MCF 10A (cell line): ENCODE measurements around the gene DENND2C. TPM values are rescaled to one million over a fixed set of nuclear protein-coding genes. Genes with fewer than 3 reads are reported as not detected.

Experiments
- BruUV-seq: library from RNA; stranded (reverse); fragments of 400-500 nt; replicated peaks from 2 replicates; lab custom pipeline; 2021; lab: Mats Ljungman, UMichigan
- CTCF ChIA-PET: fragments of 300-600 bp; sonication (Branson Sonifier 250); formaldehyde crosslinking; extraction: SDS; loops from one replicate; lab custom pipeline; 2021; ENCODE audit warnings: antibody characterized with exemption, inconsistent platforms; lab: Yijun Ruan, JAX
- POLR2A ChIA-PET: fragments of 300-600, 350-650 bp; sonication (Branson Sonifier 250); formaldehyde crosslinking; extraction: SDS; loops from one replicate; lab custom pipeline; 2020; ENCODE audit warnings: antibody characterized with exemption, inconsistent platforms; lab: Yijun Ruan, JAX
- DNase-seq: peaks from one replicate; pipeline ENCODE4 v3.0.0-alpha.2; 2018; ENCODE audit not compliant: unreplicated experiment
- H3K27ac Mint-ChIP-seq: one replicate; pipeline ENCODE4 v1.8.0; 2022; ENCODE audit warnings: mild to moderate bottlenecking, low read depth, mixed read lengths; ENCODE audit not compliant: unreplicated experiment
- H3K27me3 Mint-ChIP-seq: one replicate; pipeline ENCODE4 v1.8.0; 2022; ENCODE audit warnings: mixed read lengths; ENCODE audit not compliant: insufficient read depth, unreplicated experiment
- H3K36me3 Mint-ChIP-seq: one replicate; pipeline ENCODE4 v1.8.0; 2022; ENCODE audit warnings: mild to moderate bottlenecking, moderate library complexity, mixed read lengths; ENCODE audit not compliant: insufficient read depth, unreplicated experiment
- H3K4me1 Mint-ChIP-seq: one replicate; pipeline ENCODE4 v1.8.0; 2022; ENCODE audit warnings: mixed read lengths; ENCODE audit not compliant: insufficient read depth, unreplicated experiment
- H3K4me3 Mint-ChIP-seq: one replicate; pipeline ENCODE4 v1.8.0; 2022; ENCODE audit warnings: mild to moderate bottlenecking, moderate library complexity, mixed read lengths; ENCODE audit not compliant: unreplicated experiment
- H3K9me3 Mint-ChIP-seq: one replicate; pipeline ENCODE4 v1.8.0; 2022; ENCODE audit warnings: mixed read lengths; ENCODE audit not compliant: unreplicated experiment
- intact Hi-C: fragments of 100-400 bp; cut with micrococcal nuclease; formaldehyde crosslinking; loops from 2 replicates; pipeline ENCODE4 v1.14.1; 2022
- total RNA-seq: library from RNA; stranded (reverse); gene quantifications from 2 replicates; pipeline ENCODE4 v1.2.3, GENCODE V29; 2022
- TF ChIP-seq, protein P1 (sequence below): fragments of 200-600 bp; IDR thresholded peaks from one replicate; pipeline ENCODE4 v1.8.0; 2022; ENCODE audit warnings: antibody characterized with exemption, mild to moderate bottlenecking; ENCODE audit not compliant: unreplicated experiment

DENND2C gene
- total RNA-seq, 1 experiment from 2014 or later, result 5.8 TPM

DNA sequence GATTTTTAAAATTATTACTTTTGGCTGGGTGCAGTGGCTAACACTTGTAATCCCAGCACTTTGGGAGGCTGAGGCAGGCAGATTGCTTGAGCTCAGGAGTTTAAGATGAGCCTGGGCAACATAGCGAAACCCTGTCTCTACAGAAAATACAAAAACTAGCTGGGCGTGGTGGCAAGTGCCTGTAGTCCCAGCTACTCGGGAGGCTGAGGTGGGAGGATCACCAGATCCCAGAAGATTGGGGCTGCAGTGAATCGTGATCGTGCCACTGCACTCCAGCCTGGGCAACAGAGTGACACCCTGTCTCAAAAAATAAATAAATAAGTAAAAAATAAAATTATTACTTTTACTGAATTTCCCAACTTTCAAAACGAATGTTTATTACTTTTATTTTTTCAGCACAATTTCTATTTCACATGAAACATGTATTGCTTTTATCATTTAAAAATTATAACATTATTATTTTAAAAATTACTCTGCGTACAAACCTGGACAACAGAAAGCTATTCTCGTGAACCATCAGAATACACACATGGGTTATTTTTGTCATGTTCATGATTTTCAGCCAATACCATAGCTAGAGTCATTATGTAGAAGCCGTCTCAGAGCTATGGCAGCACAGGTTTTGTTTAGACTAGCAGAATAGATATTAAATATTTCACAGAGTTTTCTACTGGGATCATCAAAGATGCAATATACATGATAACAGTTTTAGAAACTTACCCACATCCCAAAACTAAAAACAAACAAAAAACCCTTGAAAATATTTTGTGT, 24.9 kb upstream of the DENND2C start:
- H3K27ac Mint-ChIP-seq, result no peak overlapping the region
- no peak overlapping the region for H3K4me3 Mint-ChIP-seq
- no peaks in the 10 kb centered on the region for H3K36me3 Mint-ChIP-seq
- CTCF ChIA-PET, result interaction anchor here (1.1 to 1.9 kb wide), 3 partner anchors 14 to 23 kb away, joined by 3 to 7 read pairs (median 3); no protein-coding TSS in a partner anchor
- TF ChIP-seq, protein P1, sequence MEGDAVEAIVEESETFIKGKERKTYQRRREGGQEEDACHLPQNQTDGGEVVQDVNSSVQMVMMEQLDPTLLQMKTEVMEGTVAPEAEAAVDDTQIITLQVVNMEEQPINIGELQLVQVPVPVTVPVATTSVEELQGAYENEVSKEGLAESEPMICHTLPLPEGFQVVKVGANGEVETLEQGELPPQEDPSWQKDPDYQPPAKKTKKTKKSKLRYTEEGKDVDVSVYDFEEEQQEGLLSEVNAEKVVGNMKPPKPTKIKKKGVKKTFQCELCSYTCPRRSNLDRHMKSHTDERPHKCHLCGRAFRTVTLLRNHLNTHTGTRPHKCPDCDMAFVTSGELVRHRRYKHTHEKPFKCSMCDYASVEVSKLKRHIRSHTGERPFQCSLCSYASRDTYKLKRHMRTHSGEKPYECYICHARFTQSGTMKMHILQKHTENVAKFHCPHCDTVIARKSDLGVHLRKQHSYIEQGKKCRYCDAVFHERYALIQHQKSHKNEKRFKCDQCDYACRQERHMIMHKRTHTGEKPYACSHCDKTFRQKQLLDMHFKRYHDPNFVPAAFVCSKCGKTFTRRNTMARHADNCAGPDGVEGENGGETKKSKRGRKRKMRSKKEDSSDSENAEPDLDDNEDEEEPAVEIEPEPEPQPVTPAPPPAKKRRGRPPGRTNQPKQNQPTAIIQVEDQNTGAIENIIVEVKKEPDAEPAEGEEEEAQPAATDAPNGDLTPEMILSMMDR, result no peak
- BruUV-seq, result no TSS peak
- H3K9me3 Mint-ChIP-seq, result no peaks in the 10 kb centered on the region
- H3K27me3 Mint-ChIP-seq, result no peaks in the 10 kb centered on the region
- no peak for DNase-seq
- H3K4me1 Mint-ChIP-seq, result no peaks in the 10 kb centered on the region
- intact Hi-C loops, result no loop called here
- POLR2A ChIA-PET, result interaction anchor here (1.1 to 3.4 kb wide), 4 partner anchors 16 to 27 kb away, joined by 3 to 18 read pairs (median 6); partner anchors contain the start of genes DENND2C and NRAS

DNA sequence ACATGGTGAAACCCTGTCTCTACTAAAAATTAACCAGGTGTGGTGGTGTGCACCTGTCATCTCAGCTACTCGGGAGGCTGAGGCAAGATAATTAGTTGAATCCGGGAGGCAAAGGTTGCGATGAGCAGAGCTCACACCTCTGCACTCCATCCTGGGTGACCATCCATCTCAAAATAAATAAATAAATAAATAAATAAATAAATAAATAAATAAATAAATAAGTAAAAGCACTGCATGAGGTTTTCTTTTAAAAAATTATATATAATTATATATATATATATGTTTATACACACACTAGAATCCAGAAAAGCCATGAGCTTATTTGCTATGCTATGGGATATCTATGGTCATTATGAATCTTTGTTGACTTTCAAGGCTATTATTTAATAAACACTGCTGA, 23.1 kb upstream of the DENND2C start:
- no peaks in the 10 kb centered on the region for H3K36me3 Mint-ChIP-seq
- DNase-seq, result no peak
- CTCF ChIA-PET, result interaction anchor here (0.6 to 1.4 kb wide), 4 partner anchors 24 to 134 kb away, joined by 3 to 4 read pairs (median 4); no protein-coding TSS in a partner anchor
- H3K4me1 Mint-ChIP-seq, result no peaks in the 10 kb centered on the region
- TF ChIP-seq, protein P1, result no peak
- no peak overlapping the region for H3K27ac Mint-ChIP-seq
- POLR2A ChIA-PET, result interaction anchor here (1.1 to 3.4 kb wide), 2 partner anchors 23 to 182 kb away, joined by 3 to 18 read pairs; partner anchors contain the start of genes NRAS and TRIM33
- no TSS peak for BruUV-seq
- no peaks in the 10 kb centered on the region for H3K9me3 Mint-ChIP-seq
- intact Hi-C loops, result no loop called here
- H3K27me3 Mint-ChIP-seq, result peaks cover 13% of the 10 kb centered on the region
- H3K4me3 Mint-ChIP-seq, result no peak overlapping the region

DNA sequence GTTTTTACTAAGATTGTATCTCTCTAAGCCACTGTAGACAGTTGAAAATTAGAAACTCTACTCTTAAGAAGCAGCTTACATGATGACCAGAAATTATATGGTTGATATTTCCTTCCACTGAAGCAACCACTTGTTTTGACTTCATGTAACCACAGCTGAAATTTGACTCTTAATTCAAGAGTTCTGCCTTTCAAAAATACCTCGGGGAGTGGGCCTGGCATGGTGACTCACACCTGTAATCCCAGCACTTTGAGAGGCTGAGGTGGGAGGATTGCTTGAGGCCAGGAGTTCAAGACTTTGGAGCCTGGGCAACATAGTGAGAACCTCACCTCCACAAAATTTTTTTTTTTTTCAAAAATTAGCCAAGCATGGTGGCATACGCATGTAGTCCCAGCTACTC, 21.2 kb upstream of the DENND2C start:
- H3K9me3 Mint-ChIP-seq, result no peaks in the 10 kb centered on the region
- peaks cover 32% of the 10 kb centered on the region for H3K27me3 Mint-ChIP-seq
- TF ChIP-seq, protein P1, result no peak
- no peaks in the 10 kb centered on the region for H3K4me1 Mint-ChIP-seq
- no peak overlapping the region for H3K27ac Mint-ChIP-seq
- intact Hi-C loops, result no loop called here
- no peak overlapping the region for H3K4me3 Mint-ChIP-seq
- H3K36me3 Mint-ChIP-seq, result no peaks in the 10 kb centered on the region
- CTCF ChIA-PET, result interaction anchor here (0.8 kb wide), 1 partner anchor 19 kb away, joined by 5 read pairs; no protein-coding TSS in a partner anchor
- POLR2A ChIA-PET, result interaction anchor here (0.7 kb wide), 1 partner anchor 25 kb away, joined by 3 read pairs; no protein-coding TSS in a partner anchor
- no TSS peak for BruUV-seq
- DNase-seq, result peak; percentile 38

DNA sequence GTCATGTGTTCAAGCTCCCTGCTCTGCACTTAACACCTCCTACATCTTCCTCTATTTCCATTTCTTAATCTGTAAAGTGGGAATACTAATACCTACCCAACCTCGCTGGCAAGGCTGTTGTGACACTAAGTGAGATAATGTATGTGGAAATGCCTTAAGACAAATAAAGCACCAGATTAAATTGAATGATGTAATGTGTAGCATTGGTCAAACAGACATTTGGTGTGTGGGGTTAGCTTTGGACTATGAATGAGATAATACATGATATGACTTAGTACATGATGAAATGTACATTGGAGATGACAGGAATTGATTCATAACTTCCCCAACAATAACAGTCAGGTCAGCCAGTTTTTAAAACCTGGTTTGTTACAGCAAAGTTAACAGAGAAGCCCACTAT, 20.3 kb upstream of the DENND2C start:
- TF ChIP-seq, protein P1, result no peak
- DNase-seq, result no peak
- POLR2A ChIA-PET, result interaction anchor here (0.6 kb wide), 1 partner anchor 68 kb away, joined by 3 read pairs; no protein-coding TSS in a partner anchor
- BruUV-seq, result no TSS peak
- no peaks in the 10 kb centered on the region for H3K4me1 Mint-ChIP-seq
- intact Hi-C loops, result no loop called here
- CTCF ChIA-PET, result interaction anchor here (0.6 kb wide), 2 partner anchors 14 to 408 kb away, joined by 3 read pairs; no protein-coding TSS in a partner anchor
- no peak overlapping the region for H3K27ac Mint-ChIP-seq
- H3K36me3 Mint-ChIP-seq, result no peaks in the 10 kb centered on the region
- no peak overlapping the region for H3K4me3 Mint-ChIP-seq
- no peaks in the 10 kb centered on the region for H3K9me3 Mint-ChIP-seq
- H3K27me3 Mint-ChIP-seq, result peaks cover 41% of the 10 kb centered on the region
